HG03097 (cell line): Measurements from ENCODE around the gene ABCA4.
"Not testable (repeated sequence)": the region's sequence is repeated elsewhere in the genome, so short reads cannot be mapped to it uniquely, and the experiment has no call there.

Source experiments
- ATAC-seq: cut with Tn5 transposase; IDR thresholded peaks from one replicate; pipeline ENCODE4 v1.9.1; 2021; ENCODE audit not compliant: unreplicated experiment, low FRiP score

ABCA4 gene

DNA sequence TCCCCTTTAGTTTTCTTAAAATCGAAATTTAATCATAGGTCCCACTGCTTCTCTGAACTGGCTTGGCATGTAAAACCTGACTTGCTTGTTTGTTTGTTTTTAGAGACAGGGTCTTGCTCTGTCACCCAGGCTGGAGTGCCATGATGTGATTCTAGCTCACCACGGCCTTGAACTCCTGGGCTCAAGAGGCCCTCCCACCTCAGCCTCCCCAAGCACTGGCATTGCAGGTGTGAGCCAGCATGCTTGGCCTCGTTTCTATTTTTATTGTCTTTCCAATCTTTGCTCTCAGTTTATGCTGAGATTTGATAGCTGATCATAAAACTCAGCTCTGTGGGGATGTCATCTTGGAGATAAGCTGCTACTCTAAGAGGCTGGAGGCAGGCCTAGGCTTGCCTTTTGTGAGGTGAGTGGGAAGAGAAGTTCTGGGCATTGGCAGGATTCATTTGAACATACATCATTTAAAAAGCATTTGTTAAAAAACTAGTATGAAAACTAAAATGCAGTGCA, 160.3 kb downstream of the ABCA4 start:
- ATAC-seq: no peak

DNA sequence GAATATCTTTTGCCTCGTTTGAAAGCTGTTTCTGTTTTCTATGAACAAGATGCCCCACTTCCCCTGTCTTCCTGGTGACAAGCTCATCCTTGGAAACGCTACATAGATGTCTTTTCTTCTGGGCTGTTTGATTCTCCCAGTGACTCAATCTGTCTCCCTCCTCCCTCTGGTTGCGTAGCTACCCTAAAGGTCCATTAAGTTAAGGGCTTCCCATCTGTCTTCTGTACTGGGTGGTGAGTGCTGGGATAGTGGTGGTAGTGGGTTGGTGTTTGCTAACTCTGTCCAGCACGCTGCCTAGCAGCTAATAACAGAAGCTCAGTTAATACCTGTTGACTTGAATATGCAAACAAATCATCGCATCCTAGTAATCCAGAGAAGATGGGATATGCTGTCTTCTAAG, 161.5 kb downstream of the ABCA4 start:
- ATAC-seq: no peak

DNA sequence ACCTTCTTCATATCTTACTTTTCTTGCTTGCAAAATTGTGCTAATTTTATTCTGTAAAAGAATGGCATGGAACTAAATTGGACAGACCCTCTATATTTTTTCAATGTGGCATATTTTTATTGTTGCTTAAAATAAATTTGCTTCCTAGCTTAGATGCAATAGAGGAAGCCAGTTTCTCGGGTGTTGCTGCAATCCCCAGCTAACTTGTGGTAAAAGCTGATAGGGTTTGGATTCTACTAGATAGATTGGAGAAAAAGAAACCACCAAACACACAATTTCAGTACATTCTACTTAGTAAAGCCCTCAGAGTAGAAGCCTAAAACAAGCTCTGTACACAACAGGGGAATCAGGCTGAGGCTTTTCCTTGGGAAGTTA, 162.2 kb downstream of the ABCA4 start:
- ATAC-seq: no peak

DNA sequence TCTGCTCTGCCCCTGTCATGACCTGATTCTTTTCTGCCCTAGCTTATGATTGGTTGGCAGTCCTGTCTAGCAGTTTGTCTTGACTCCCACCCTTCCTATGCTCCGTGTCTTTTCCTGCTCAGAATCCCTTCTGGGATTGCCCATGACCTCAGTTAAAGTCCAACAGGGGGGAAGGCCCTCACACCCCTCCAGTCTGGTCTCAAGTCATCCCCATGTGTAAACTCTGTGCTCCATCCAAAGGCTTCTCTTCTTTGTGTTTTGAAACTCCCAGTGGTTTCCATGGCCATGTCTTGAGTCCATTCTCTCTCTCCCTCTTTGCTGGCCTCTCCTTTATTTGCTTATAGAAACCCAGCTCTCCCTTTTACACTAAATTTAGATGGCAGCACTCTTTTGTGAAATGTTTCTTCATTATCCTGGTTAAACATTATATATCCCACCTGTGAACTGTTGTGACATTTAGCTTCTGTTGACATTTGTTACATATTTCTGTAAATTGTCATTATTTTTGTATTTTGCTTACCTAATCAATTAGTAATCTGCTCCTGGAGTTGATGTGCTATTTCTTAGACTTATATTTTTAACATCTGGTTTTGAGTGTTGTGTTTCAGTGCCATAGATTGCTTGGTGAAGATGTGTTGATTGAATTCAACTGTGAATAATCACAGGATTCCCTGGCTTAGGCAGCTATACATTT, 162.8 kb downstream of the ABCA4 start:
- ATAC-seq: no peak

DNA sequence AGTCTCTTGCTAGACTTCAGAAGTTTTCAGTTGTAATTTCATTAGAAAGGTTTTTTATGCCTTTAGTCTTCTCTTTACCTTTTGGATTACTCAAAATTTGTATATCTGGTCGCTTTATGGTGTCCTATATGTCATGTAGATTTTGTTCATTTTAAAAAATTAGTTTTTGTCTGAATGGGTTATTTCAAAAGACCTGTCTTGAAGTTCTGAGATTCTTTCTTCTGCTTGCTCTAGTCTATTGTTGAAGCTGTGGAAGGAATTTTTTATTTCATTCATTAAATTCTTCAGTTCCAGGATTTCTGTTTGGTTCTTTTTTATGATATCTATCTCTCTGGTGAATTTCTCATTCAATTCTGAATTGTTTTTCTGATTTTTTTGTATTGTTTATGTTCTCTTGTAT, 165.2 kb downstream of the ABCA4 start:
- ATAC-seq: no peak

DNA sequence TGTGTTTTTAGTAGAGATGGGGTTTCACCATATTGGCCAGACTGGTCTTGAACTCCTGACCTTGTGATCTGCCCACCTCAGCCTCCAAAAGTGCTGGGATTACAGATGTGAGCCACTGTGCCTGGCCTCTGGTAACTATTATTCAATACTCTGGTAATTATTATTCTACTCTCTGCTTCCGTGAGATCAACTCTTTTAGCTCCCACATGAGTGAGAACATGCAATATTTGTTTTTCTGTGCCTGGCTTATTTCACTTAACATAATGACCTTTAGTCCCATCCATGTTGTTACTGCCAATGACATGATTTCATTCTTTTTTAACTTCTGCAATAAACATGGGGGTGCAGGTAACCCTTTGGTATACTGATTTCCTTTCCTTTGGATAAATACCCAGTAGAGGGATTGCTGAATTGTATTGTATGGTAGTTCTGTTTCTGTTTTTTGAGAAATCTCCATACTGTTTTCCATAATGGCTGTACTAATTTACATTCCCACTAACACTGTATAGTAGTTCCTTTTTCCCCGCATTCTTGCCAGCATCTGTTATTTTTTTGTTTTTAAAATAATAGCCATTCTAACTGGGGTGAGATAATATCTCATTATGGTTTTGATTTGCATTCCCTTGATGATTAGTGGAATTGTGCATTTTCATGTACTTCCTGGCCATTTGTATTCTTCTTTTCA, 173.8 kb downstream of the ABCA4 start:
- ATAC-seq: not testable (repeated sequence)
